ENCODE measurements around the gene REL.
"Not testable (repeated sequence)": the region's sequence is repeated elsewhere in the genome, so short reads cannot be mapped to it uniquely, and the experiment has no call there.

Gene REL

DNA sequence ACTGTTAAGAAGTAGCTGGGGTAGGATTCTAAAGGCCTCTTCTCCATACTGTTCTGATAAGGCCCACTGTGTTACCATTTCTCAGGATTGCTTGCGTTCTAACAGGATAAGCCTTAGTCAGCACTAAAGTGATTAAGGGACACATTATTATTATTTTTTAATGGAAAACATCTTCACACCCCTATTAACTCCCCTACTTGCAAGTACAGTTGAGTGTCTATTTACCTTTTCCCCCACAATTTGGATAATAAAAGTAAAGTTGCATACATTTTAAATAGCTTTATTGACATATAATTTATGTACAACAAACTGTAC is 9.0 kb downstream of the REL start:
- H3K4me3 ChIP-seq (ENCODE audit: low read length): no peak overlapping the region
- TF ChIP-seq, protein P1, sequence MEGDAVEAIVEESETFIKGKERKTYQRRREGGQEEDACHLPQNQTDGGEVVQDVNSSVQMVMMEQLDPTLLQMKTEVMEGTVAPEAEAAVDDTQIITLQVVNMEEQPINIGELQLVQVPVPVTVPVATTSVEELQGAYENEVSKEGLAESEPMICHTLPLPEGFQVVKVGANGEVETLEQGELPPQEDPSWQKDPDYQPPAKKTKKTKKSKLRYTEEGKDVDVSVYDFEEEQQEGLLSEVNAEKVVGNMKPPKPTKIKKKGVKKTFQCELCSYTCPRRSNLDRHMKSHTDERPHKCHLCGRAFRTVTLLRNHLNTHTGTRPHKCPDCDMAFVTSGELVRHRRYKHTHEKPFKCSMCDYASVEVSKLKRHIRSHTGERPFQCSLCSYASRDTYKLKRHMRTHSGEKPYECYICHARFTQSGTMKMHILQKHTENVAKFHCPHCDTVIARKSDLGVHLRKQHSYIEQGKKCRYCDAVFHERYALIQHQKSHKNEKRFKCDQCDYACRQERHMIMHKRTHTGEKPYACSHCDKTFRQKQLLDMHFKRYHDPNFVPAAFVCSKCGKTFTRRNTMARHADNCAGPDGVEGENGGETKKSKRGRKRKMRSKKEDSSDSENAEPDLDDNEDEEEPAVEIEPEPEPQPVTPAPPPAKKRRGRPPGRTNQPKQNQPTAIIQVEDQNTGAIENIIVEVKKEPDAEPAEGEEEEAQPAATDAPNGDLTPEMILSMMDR (IDR thresholded peaks at IDR 0.05; ENCODE audit: insufficient read depth, low read depth, low read length, missing control alignments): no peak
- DNase-seq (ENCODE audit: low read depth): no peak

DNA sequence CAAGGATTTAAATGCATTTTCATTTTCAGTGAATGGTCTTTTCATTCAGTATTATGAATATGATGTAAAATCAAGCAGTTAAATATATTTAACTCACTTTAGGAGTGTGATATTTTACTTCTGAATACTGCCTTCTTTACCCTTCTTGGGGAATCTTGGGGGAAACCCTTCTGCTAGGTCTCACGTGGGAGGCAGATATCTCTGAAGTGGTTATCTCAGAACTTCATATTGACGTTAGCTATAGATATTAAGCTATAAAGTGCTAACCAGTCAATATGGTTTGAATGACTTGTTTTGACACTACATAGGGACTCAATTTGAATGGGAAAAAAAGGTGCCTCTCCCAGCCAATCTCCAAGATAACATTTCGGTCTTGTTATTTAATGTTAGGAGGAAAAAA is 9.8 kb downstream of the REL start:
- no peak for DNase-seq (ENCODE audit: low read depth)
- H3K4me3 ChIP-seq (ENCODE audit: low read length): no peak overlapping the region
- TF ChIP-seq, protein P1 (IDR thresholded peaks at IDR 0.05; ENCODE audit: insufficient read depth, low read depth, low read length, missing control alignments): no peak

DNA sequence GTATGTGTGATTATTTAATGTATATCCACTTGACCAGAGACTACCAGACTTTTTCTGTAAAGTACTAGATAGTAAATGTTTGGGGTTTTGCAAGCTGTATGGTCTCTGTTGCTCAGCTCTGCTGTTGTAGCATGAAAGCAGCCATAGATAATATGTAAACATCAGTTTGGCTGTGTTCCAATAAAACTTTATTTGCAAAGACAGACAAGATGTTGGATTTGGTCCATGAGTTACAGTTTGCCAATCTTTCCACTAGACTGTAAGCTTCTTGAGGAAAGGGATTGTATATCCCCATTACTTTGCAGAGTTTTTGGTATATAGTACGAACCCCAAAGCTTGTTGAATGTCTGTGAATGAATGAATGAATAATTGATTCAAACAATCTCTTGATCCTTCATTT is 17.2 kb downstream of the REL start:
- no peak for DNase-seq (ENCODE audit: low read depth)

DNA sequence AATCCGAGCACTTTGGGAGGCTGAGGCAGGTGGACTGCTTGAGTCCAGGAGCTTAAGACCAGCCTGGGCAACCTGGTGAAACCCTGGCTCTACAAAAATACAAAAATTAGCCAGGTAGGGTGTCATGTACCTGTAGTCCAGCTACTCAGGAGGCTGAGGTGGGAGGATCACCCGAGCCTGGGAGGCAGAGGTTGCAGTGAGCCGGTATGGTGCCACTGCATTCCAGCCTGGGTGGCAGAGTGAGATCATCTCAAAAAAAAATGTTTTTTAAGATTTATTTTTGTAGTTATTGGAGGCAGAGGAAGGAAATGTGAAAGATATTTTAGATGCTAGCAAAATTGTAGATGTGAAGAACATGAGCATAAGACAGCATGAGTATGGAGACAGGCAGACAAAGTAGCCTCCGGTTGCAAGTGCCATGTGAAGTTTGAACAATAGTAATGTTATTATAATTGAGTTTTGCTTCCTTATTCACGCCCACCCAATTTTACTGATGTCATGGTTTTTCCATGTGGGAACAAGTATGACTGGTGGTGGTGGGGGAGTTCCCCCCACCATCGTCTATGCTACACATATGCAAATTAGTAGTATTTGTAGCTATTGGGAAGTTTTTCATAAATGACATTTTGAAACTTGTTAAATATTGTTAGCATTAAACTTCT is 18.0 kb downstream of the REL start:
- DNase-seq (ENCODE audit: low read depth): no peak
- TF ChIP-seq, protein P1 (IDR thresholded peaks at IDR 0.05; ENCODE audit: insufficient read depth, low read depth, low read length, missing control alignments): no peak
- H3K4me3 ChIP-seq (ENCODE audit: low read length): no peak overlapping the region

More for the DNA sequence above, 17.2 kb downstream of the REL start:
- H3K4me3 ChIP-seq (ENCODE audit: low read length): no peak overlapping the region
- TF ChIP-seq, protein P1 (IDR thresholded peaks at IDR 0.05; ENCODE audit: insufficient read depth, low read depth, low read length, missing control alignments): no peak

DNA sequence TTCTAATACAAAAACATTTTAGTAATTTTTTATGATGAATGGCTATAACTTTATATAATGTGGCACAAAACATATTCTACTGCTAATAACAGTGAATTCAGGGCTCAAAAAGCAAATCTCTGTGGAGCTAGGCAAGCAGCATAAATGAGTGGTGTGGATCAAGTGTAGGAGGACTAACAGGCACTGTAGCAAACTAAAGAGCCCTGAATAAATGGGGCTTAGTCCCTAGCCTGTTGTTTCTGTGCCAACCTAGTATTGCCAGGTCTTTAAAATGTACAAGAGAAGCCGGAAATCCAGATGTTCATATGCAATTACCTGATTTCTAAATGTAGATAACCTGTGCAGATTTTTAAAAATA is 18.5 kb downstream of the REL start:
- TF ChIP-seq, protein P1 (IDR thresholded peaks at IDR 0.05; ENCODE audit: insufficient read depth, low read depth, low read length, missing control alignments): no peak
- no peak overlapping the region for H3K4me3 ChIP-seq (ENCODE audit: low read length)
- no peak for DNase-seq (ENCODE audit: low read depth)

DNA sequence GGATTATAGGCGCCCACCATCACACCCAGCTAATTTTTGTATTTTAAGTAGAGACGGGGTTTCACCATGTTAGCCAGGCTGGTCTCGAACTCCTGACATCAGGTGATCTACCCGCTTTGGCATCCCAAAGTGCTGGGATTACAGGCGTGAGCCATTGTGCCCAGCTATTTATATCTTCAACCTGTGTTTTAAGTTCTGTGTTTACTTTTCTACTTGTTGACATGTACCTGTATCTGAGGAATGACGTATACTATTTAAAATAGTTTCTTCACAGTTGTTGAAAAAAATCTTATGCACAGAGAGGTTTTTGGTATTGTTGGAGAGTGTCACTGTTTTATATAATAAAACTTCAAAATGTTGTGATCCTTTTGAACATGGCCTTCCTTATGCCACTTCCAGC is 19.9 kb downstream of the REL start:
- H3K4me3 ChIP-seq (ENCODE audit: low read length); DNase-seq (ENCODE audit: low read depth): not testable (repeated sequence)

DNA sequence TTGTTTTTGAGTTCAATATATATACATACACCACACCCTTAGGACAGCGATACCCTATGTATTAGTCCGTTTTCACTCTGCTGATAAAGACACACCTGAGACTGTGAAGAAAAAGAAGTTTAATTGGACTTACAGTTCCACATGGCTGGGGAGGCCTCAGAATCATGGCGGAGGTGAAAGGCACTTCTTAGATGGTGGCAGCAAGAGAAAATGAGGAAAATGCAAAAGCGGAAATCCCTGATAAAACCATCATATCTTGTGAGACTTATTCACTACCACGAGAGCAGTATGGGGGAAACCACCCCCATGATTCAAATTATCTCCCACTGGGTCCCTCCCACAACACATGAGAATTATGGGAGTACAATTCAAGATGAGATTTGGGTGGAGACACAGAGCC is 24.5 kb downstream of the REL start:
- DNase-seq (ENCODE audit: low read depth); H3K4me3 ChIP-seq (ENCODE audit: low read length): not testable (repeated sequence)

DNA sequence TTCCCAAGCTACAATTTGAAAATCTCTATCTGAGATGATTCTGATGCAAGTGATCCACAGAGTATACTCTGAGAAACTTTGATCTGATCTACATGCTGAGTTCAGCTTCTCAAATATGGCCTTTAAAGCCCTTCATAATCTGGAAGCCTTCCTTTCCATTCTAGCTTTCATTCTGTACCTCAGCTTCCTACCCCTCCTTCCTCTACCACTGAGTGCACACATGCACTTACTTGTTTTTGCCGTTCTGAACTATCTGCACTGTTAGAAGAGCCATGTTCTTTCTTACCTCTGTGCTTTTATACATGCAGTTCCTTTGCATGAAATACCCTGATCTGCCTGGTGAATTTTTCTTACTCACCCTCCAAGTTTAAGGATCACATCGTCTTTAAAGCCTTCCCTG is 25.0 kb downstream of the REL start:
- TF ChIP-seq, protein P1 (IDR thresholded peaks at IDR 0.05; ENCODE audit: insufficient read depth, low read depth, low read length, missing control alignments): no peak
- H3K4me3 ChIP-seq (ENCODE audit: low read length): no peak overlapping the region
- no peak for DNase-seq (ENCODE audit: low read depth)

All from epithelial cell of esophagus (primary cell).